KMS-11 (cell line): ENCODE measurements around the gene CLASRP.

ENCODE experiments used
- H2AFZ ChIP-seq: fragments of 200-600 bp; sonication (generic); 2 replicates; pipeline ENCODE4 v1.6.1; 2016; ENCODE audit warnings: antibody characterized with exemption, mixed run types, low read depth
- H3K27ac ChIP-seq: fragments of 200-600 bp; sonication (generic); 2 replicates; pipeline ENCODE4 v1.6.1; 2016; ENCODE audit warnings: mild to moderate bottlenecking, mixed run types
- H3K27me3 ChIP-seq: fragments of 200-600 bp; sonication (generic); 2 replicates; pipeline ENCODE4 v1.6.1; 2017; ENCODE audit warnings: mild to moderate bottlenecking, low read depth, mixed run types, moderate library complexity; ENCODE audit not compliant: insufficient read depth
- H3K36me3 ChIP-seq: fragments of 200-600 bp; sonication (generic); 2 replicates; pipeline ENCODE4 v1.6.1; 2017; ENCODE audit warnings: mild to moderate bottlenecking, mixed run types; ENCODE audit not compliant: insufficient read depth
- H3K4me1 ChIP-seq: fragments of 200-600 bp; sonication (generic); 2 replicates; pipeline ENCODE4 v1.6.1; 2016; ENCODE audit warnings: mild to moderate bottlenecking, low read depth, mixed run types; ENCODE audit not compliant: poor library complexity, severe bottlenecking
- H3K4me2 ChIP-seq: fragments of 200-600 bp; sonication (generic); 2 replicates; pipeline ENCODE4 v1.7.0; 2016; ENCODE audit warnings: mild to moderate bottlenecking, mixed run types
- H3K4me3 ChIP-seq: fragments of 200-600 bp; sonication (generic); IDR thresholded peaks from 2 replicates; pipeline ENCODE4 v1.6.1; 2017; ENCODE audit warnings: low read depth, low read length, mixed read lengths; ENCODE audit not compliant: insufficient read depth
- H3K79me2 ChIP-seq: fragments of 200-600 bp; sonication (generic); 2 replicates; pipeline ENCODE4 v1.6.1; 2016; ENCODE audit warnings: low read depth, mixed run types; ENCODE audit not compliant: insufficient read depth
- H3K9ac ChIP-seq: fragments of 200-600 bp; sonication (generic); 2 replicates; pipeline ENCODE4 v1.6.1; 2016; ENCODE audit warnings: mild to moderate bottlenecking, mixed run types
- H4K20me1 ChIP-seq: fragments of 200-600 bp; sonication (generic); 2 replicates; pipeline ENCODE4 v1.6.1; 2016; ENCODE audit warnings: mild to moderate bottlenecking, mixed run types; ENCODE audit not compliant: insufficient read depth
- CTCF ChIP-seq: fragments of 200-600 bp; sonication (generic); conservative IDR thresholded peaks from 2 replicates; pipeline ENCODE4 v1.6.1; 2017; ENCODE audit warnings: low read depth, mild to moderate bottlenecking, antibody characterized with exemption, low read length, moderate library complexity, mixed read lengths

The CLASRP gene

DNA sequence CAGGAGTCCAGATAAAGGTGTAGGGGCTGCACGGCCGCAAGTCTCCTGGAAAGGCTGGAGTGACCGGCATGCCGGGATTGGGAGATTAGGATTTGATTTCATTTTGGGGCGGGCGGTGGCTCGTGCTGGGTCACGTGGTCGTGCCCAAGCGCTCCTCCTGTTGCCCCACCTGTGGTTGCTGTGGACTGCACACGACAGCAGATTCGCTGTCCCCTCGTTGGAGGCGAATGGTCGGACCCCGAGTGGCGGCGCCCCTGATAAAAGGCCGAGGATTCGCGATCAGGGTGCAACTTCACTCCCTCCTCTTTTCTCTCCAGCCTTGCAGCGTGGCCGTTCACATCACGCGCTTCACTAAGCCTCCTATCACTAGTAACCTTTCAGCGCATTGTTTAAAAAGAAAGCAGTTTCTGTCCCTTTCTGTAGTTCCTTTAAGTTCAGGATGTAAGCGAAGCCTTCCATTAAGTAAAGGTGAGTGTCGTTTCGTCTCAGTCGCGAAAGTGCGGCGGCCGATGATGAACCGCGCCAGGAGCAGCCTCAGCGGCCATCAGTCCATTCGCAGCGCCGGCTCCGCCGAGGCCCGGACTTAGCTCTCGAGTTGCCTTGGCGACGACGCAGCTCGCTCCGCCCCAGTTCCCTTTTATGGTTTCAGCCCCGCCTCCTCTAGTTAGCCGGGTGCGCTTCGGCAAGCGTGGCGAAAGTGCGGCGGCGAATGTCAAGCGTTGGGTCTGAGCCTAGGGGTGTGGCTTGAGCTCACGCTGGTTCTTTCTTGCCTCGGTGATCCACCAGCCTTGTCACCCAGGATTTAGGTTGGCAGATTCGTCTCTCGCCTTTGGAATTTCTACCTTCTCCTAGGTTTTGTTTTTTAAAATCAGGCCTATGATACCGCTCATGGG lies 52.4 kb downstream of the CLASRP start:
- H3K27me3 ChIP-seq: no peaks in the 10 kb centered on the region
- peak overlapping the region; percentile 98 for H3K4me2 ChIP-seq
- H3K4me1 ChIP-seq: peaks cover 30% of the 10 kb centered on the region
- peaks cover 34% of the 10 kb centered on the region for H3K79me2 ChIP-seq
- H3K36me3 ChIP-seq: peaks cover 6% of the 10 kb centered on the region; the same call in 1 of the 2 replicates
- no peak for TF ChIP-seq CTCF
- peak overlapping the region; percentile 52; the same call in 1 of the 2 replicates for H3K9ac ChIP-seq
- no peak overlapping the region for H3K4me3 ChIP-seq
- H3K27ac ChIP-seq: peak overlapping the region; percentile 62
- no peak overlapping the region for H2AFZ ChIP-seq
- H4K20me1 ChIP-seq: no peaks in the 10 kb centered on the region

GRCh38 chr19:45092747-45093678 lies 54.2 kb downstream of the CLASRP start, which contains the start of gene PPP1R37:
PPP1R37 (plus strand) TSS chr19:45093179; CDS start chr19:45093326, 147 bp downstream.
- H3K27me3 ChIP-seq: no peaks in the 10 kb centered on the region
- H3K4me1 ChIP-seq: peaks cover 45% of the 10 kb centered on the region
- H3K79me2 ChIP-seq: peaks cover 49% of the 10 kb centered on the region
- H3K4me3 ChIP-seq: peak within 1 kb of the TSS; percentile 40
- TF ChIP-seq CTCF: no peak
- peaks cover 6% of the 10 kb centered on the region; the same call in 1 of the 2 replicates for H3K36me3 ChIP-seq
- H3K27ac ChIP-seq: peak within 1 kb of the TSS; percentile 62
- no peaks in the 10 kb centered on the region for H4K20me1 ChIP-seq
- peak within 1 kb of the TSS; percentile 58 for H2AFZ ChIP-seq
- H3K9ac ChIP-seq: peak within 1 kb of the TSS; percentile 52
- peak within 1 kb of the TSS; percentile 98 for H3K4me2 ChIP-seq

DNA sequence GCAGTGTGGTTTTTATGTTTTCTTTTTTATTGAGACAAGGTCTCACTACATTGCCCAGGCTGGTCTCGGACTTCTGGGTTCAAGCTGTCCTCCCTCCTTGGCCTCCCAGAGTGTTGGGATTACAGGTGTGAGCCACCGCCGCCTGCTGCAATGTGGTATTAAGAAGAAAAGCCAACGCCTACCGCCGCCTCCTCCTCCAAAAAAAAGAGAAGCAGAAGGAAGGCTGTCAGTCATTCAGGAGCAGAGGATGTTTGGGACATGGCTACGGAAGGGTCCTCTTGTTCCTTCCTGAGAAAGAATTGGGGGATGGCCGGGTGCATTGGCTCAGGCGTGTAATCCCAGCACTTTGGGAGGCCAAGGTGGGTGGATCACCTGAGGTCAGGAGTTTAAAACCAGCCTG lies 55.3 kb downstream of the CLASRP start:
- peaks cover 60% of the 10 kb centered on the region for H3K79me2 ChIP-seq

More for the DNA sequence above, 55.3 kb downstream of the CLASRP start:
- H3K27me3 ChIP-seq: no peaks in the 10 kb centered on the region
- no peak overlapping the region for H2AFZ ChIP-seq
- H3K9ac ChIP-seq: peak overlapping the region; percentile 52; the same call in 1 of the 2 replicates
- no peak for TF ChIP-seq CTCF
- H3K4me3 ChIP-seq: no peak overlapping the region
- peaks cover 1% of the 10 kb centered on the region; the same call in 1 of the 2 replicates for H4K20me1 ChIP-seq
- peak overlapping the region; percentile 98 for H3K4me2 ChIP-seq
- H3K36me3 ChIP-seq: peaks cover 6% of the 10 kb centered on the region; the same call in 1 of the 2 replicates
- no peak overlapping the region; the same call in 1 of the 2 replicates for H3K27ac ChIP-seq
- peaks cover 52% of the 10 kb centered on the region for H3K4me1 ChIP-seq
